Suppressor macrophage treated with lipopolysaccharide for 1 hour (primary cell): ENCODE measurements around the gene VWA1.
A peak's percentile ranks its signal among the peaks of the same experiment; 100 is the strongest.
"Not testable (repeated sequence)": the region's sequence is repeated elsewhere in the genome, so short reads cannot be mapped to it uniquely, and the experiment has no call there.

Source experiments
- DNase-seq, 3 donors: peaks; one replicate each; pipeline ENCODE4 v3.0.0-alpha.2; 2020 to 2022

Gene VWA1

DNA sequence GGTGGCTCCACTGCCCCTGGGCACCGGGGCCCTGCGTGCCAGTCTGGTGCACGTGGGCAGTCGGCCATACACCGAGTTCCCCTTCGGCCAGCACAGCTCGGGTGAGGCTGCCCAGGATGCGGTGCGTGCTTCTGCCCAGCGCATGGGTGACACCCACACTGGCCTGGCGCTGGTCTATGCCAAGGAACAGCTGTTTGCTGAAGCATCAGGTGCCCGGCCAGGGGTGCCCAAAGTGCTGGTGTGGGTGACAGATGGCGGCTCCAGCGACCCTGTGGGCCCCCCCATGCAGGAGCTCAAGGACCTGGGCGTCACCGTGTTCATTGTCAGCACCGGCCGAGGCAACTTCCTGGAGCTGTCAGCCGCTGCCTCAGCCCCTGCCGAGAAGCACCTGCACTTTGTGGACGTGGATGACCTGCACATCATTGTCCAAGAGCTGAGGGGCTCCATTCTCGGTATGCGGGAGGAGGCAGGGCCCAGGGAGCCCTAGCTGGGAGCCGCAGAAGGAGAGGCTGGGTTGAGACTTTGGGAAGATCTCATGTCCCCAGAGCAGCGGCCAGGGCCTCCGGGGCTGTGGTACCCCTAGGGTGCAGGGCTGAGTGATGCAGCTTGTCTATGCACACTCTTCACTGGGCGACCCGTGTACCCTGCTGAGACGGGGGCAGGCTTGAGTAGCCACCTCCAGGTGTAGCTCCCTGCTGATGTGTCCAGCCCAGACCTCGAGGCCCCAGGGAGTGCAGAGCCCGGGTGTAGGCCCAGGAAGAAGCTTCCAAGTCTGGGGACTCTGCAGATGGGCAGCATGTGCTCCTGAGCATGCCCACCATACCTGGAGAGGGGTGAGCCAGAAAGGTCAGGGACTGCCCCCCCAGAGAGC, 1.8 kb downstream of the VWA1 start:
- peak in 1 of 3 donors; percentile 18 for DNase-seq

DNA sequence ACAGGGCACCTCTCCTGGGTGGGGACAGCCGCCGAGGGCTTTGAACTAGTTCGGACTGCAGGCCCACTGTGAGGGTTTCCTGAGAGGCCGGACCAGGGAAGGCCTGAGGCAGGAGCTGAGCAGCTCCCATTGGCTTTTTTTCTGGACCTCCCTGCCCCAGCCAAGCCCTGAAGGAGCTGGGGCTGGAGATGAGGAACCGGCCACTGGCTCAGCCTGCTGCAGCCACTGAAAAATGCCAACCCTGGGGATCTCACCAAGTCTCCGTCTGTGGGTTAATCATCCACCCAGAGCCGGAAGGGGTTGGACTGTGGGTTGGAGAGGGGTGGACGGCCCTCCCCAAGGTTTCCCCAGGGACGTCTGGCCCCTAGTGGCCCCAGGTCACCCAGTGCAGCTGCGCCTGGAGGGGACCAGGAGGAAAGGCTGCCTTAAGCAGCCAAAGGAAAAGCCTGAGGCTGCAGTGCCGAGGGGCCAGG, 2.5 kb downstream of the VWA1 start:
- peak; percentile 63 to 68 (median 67) for DNase-seq

DNA sequence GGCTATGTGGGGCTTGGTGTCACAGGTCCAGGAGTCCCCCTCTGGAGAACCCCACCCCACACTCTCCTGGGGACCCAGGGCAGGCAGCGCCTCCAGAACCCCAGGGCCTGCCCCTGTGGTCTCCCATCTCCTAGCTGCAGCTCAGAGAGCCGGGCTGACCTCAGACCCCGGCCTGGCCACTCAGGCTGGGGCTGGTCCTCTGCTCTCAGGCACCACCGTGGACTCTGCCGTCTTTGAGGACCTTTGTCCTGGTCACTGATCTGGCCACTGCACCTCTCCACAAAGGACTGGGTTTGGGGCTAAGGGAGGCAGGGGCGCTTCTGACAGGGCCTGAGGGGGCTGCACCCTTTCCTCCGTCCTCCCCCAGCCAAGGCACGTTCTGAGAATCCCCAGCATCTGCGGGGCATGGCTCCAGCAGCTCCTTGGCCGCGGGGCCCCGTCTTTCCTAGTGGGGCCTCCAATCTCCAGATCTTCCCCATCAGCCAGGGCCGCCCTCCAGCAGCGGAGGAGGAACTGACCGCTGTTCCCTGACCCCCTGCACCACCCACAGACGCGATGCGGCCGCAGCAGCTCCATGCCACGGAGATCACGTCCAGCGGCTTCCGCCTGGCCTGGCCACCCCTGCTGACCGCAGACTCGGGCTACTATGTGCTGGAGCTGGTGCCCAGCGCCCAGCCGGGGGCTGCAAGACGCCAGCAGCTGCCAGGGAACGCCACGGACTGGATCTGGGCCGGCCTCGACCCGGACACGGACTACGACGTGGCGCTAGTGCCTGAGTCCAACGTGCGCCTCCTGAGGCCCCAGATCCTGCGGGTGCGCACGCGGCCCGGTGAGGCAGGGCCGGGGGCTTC, 3.3 kb downstream of the VWA1 start:
- DNase-seq: peak in 1 of 3 donors; percentile 13

- peak in 1 of 3 donors; percentile 10 for DNase-seq
Observed at GRCh38 chr1:1439546-1440261, 4.2 kb downstream of the VWA1 start.

- DNase-seq: no peak
Observed at GRCh38 chr1:1440262-1441001, 4.9 kb downstream of the VWA1 start.

- peak; percentile 71 to 87 (median 73) for DNase-seq
Observed at GRCh38 chr1:1441002-1441888, 5.8 kb downstream of the VWA1 start.

DNA sequence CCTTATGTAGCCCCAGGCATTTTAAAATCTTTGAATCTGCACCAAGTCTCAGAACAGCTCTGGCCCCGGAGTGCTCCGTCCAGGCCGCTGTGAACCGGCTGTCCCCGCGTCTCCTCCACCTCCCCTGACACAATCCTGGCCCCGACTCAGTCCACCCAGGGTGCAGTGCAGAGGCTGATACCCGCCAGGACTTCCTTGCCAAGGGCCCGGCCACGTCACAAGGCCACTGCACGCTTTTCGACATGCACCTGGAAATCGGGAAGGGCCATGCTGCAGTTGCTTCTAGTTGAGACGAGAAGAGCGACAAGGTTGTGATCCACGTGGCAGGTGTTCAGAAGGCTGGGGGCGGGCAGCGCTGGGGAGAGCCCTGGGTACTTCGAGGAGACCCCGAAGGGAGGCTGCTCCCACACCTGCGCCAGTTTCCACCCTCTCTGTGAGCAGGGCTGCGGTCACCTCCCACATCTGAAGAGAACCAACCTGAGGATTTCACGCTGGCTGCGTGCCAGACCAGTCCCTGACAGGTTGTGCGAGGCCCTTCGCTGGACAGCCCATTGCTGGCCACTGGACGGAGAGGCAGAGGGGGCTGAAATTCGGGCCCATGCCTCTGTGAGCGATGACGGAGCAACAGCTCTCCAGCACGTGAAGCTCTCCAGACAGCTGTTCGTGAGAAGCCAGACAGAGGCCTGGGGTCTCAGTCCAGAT, 6.7 kb downstream of the VWA1 start:
- no peak for DNase-seq

DNA sequence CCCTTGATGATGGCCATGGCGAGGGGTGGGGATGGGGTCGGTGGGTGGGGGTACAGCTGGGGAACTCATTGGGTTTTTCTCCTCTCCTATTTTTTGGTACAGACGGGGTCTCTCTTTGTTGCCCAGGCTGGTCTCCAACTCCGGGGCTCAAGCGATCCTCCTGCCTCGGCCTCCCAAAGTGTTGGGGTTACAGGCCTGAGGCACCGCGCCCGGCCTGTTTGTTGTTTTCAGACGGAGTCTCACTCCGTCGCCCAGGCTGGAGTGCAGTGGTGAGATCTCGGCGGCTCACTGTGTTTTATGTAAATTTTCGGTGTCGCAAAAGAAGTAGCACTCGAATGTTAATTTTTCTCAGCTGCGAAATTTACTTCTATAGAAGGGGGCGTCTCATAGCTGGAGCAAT, 11.1 kb downstream of the VWA1 start:
- not testable (repeated sequence) for DNase-seq

DNA sequence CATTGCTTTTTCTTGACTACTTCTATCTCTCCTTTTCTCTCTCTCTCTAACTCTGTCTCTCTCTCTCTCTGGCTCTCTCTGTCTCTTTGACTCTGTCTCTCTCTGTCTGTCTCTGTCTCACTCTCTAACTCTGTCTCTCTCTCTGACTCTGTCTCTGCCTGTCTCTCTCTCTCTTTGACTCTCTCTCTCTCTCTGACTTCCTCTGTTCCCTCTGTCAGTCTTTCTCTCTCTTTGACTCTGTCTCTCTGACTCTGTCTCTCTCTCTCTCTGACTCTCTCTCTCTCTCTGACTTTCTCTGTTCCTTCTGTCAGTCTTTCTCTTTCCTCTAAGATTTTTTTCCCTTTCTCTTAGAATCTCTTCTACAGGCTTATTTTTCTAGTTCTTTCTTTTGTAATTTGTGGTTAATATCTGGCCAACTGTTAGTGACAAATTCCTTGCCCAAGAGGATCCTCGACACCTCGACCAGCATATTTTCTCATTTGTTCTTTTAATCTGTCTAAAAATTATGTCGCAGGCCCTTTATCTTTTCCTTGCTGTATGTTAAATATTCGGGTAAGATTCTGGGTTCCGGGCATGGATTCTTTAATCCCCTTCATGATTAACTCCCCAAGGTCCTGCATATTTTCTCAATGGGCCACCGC, 13.7 kb downstream of the VWA1 start, which contains the start of gene ATAD3C:
TSS of gene ATAD3C (plus strand) at position 591 of the 641 bp plus-strand sequence. CDS start 995 bp downstream, outside the sequence.
- no peak for DNase-seq

DNA sequence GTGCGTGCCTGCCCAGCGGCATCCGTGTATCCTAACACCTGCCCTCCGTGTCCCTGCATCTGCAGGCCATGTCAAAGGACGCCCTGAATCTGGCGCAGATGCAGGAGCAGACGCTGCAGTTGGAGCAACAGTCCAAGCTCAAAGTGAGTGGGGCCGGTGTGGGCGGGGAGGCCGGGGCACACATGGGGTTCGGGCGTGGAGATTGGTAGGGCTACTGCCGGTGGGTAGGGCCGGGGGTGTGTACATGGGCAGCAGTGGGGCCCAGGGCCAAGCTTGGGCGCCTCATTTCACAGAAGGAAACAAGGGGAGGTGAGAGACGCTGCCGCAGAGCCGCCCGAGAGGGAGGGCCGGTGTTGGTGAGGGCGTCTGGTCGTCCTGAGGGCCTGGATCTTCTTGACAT, 15.1 kb downstream of the VWA1 start:
- not testable (repeated sequence) for DNase-seq

DNA sequence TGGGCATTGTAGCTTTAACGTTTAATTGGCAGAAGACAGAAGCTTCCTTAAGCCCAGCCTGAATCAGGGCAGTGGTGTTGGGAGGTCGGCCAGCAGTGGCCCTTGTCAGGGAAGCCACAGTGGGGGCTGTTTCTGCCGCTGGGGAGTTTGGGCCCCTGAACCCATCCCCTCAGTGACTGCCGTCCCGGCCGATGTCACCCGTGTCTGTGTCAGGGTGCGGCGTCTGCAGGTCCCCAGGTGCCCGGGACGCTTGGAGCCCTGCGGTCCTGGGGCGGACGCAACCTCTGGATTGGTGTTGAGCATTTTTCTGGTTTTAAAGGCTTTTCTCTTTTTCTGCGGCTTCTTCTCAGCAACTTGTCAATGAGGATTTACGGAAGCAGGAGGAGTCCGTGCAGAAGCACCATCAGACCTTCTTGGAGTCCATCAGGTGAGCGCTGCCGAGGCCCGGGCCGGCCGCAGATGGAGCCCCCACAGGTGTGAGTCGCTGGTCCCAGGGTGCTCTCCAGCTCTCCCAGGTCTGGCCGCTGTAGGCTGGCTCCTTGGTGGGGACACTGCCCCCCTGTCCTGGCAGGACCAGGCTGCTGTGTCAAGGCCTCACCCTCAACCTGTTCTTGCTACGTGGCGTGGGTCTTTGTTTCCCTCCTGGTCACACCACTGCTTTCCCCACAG, 16.3 kb downstream of the VWA1 start:
- DNase-seq: no peak

GRCh38 chr1:1452365-1452739, 16.9 kb downstream of the VWA1 start:
- DNase-seq: not testable (repeated sequence)

DNA sequence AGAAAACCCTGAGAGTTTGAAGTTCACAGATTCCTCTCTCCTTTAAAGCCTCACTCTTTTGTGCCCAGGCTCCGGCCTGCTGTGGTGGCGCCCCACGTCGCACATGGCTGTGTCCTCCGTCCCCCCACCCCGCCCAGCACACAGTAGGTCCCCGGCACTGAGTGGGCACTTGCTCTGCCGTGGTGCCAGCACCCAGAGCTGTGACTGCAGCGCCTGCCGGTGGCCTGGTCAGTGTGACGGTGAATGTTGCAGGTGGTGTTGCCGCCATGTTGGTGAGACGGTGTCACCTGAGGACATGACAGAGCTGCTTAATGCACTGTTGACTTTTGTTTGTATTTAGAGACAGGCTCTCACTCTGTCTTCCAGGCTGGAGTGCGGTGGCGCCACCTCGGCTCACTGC, 17.4 kb downstream of the VWA1 start:
- no peak for DNase-seq

DNA sequence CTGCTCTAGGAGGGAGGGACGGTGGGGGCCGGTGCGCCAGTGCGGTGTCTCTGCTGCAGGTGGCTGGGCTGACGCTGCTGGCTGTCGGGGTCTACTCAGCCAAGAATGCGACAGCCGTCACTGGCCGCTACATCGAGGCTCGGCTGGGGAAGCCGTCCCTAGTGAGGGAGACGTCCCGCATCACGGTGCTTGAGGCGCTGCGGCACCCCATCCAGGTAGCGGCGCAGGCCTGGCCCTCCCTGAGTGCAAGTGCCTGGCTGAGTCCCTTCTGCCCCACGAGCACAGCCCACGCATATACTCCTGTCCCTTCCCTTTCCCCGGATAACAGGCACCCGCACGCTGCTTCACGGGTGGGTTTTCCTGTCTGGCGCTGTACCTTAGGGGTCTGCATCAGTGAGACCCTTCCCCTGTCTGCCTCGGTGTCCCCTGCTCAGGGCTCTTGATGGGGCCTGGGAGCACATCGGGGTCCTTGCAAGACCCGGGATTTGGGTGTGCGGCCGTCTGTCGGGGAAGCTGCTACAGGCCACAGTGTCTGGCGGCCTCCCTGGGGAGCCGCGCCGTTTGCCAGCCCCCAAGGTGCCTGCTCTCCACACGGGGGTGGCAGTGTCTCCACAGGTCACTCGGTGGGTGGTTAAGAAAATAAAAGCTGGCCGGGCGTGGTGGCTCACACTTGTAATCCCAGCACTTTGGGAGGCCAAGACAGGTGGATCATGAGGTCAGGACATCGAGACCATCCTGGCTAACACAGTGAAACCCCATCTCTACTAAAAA, 19.0 kb downstream of the VWA1 start:
- not testable (repeated sequence) for DNase-seq

DNA sequence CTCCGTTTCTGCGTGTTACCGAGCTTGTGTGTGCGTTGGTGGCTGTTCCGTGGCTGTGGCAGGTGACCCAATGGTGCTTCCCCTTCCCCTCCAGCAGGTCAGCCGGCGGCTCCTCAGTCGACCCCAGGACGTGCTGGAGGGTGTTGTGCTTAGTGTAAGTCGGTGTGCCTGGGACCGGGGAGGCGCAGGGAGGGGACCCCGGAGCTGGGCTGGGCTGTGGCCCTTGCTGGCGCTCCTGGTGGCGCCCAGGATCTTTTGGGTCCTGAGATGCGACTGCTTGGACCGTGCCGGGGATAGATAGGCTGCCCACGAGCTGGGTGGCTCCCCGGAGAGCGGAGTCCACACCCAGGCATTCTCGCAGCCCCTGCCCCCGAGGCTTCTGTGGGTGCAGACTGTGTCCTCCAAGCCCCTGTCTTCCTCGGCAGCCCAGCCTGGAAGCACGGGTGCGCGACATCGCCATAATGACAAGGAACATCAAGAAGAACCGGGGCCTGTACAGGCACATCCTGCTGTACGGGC, 19.9 kb downstream of the VWA1 start:
- no peak for DNase-seq

DNA sequence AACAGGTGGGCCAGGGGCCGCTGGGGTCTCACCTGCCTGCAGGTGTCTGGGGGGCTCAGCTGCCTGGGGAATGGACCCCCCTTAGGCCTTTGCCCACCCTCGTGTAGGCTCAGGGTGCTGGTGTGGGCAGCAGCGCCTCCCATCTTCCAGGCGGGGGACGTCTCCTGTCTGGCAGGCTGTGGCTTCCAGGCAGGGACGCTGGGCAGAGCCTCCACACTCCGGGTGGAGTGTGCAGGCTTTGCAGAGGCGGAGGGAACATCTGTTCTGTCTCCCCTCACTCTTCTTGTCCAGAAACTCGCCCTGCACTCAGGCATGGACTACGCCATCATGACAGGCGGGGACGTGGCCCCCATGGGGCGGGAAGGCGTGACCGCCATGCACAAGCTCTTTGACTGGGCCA, 20.4 kb downstream of the VWA1 start:
- DNase-seq: not testable (repeated sequence)

- DNase-seq: not testable (repeated sequence)
Observed at GRCh38 chr1:1456683-1457255, 21.3 kb downstream of the VWA1 start.

DNA sequence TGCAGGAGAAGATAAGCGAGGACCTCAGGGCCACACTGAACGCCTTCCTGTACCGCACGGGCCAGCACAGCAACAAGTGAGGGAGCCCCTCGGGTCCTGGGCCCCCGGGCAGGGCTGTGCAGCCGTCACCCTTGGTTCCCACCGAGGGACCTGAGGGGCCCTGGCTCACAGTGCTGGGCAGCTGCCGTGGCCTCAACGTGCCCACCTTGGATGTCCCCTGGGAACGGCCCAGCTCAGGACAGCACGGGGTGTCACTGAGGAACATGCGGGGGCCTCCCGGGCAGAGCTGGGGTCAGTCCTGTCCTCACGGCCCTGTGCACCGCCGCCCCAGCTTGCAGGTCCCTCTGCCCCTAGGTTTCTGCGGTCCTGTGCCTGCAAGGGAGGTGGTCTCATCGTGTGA, 23.7 kb downstream of the VWA1 start:
- not testable (repeated sequence) for DNase-seq
